NK-92 treated with Interleukin-12 subunit alpha and Interleukin-12 subunit beta, amount 100 ng/mL, for 24 hours (cell line): Measurements from ENCODE around the gene PNMA6F.

ENCODE experiments used
- DNase-seq: peaks from one replicate; lab custom pipeline; 2025; lab: John Stamatoyannopoulos, UW

The PNMA6F gene

GRCh38 chrX:153321381-153322124 lies at the start of gene PNMA6F:
TSS of gene PNMA6F (minus strand) at chrX:153321767. CDS start at chrX:153320674, 1,093 bp downstream.
- DNase-seq, result no peak

GRCh38 chrX:153371256-153371655 lies 49.7 kb upstream of the PNMA6F start:
- no peak for DNase-seq

GRCh38 chrX:153370293-153371055 lies 48.9 kb upstream of the PNMA6F start:
- no peak for DNase-seq

GRCh38 chrX:153366878-153367538 lies 45.4 kb upstream of the PNMA6F start:
- no peak for DNase-seq

- DNase-seq, result no peak
Measured at GRCh38 chrX:153366119-153366518, 44.6 kb upstream of the PNMA6F start.

GRCh38 chrX:153365670-153366069 lies 44.1 kb upstream of the PNMA6F start:
- DNase-seq, result no peak

GRCh38 chrX:153361781-153362397 lies 40.3 kb upstream of the PNMA6F start:
- DNase-seq, result no peak

GRCh38 chrX:153357877-153358276 lies 36.3 kb upstream of the PNMA6F start:
- no peak for DNase-seq

- no peak for DNase-seq
Measured at GRCh38 chrX:153353416-153353815, 31.8 kb upstream of the PNMA6F start.

GRCh38 chrX:153352858-153353257 lies 31.3 kb upstream of the PNMA6F start:
- DNase-seq, result no peak

GRCh38 chrX:153351981-153352380 lies 30.4 kb upstream of the PNMA6F start:
- DNase-seq, result no peak

- DNase-seq, result no peak
Measured at GRCh38 chrX:153349952-153350351, 28.4 kb upstream of the PNMA6F start.

GRCh38 chrX:153348421-153348820 lies 26.9 kb upstream of the PNMA6F start:
- no peak for DNase-seq

GRCh38 chrX:153347530-153347929 lies 26.0 kb upstream of the PNMA6F start:
- DNase-seq, result no peak

GRCh38 chrX:153343674-153344073 lies 22.1 kb upstream of the PNMA6F start:
- no peak for DNase-seq

GRCh38 chrX:153342762-153343558 lies 21.4 kb upstream of the PNMA6F start:
- no peak for DNase-seq

- DNase-seq, result no peak
Measured at GRCh38 chrX:153340111-153340510, 18.5 kb upstream of the PNMA6F start.

- no peak for DNase-seq
Measured at GRCh38 chrX:153339662-153340061, 18.1 kb upstream of the PNMA6F start.

GRCh38 chrX:153338836-153339235 lies 17.3 kb upstream of the PNMA6F start:
- DNase-seq, result no peak

GRCh38 chrX:153336988-153337387 lies 15.4 kb upstream of the PNMA6F start:
- no peak for DNase-seq

GRCh38 chrX:153336121-153336894 lies 14.7 kb upstream of the PNMA6F start:
- no peak for DNase-seq
